ENCODE data around the gene TNFAIP6.
"Not testable (repeated sequence)": the region's sequence is repeated elsewhere in the genome, so short reads cannot be mapped to it uniquely, and the experiment has no call there.

Gene TNFAIP6

DNA sequence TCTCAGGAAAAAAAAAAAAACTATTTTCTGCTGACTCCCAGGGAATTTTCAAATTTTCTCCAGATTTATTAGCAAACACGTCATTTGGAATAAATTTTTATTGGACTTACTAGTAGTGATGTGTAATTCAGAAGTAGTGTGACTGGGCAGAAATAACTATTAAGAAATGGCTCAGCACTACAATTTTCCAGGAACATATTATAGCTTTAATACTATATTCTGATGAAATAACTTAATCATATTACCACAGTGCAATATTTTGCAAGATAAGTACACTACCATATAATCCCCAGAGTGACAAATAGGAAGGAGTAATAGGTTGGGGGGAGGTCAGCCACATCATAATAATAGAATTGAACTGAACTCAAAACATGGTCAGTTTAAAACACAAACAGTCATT lies 19.7 kb upstream of the TNFAIP6 start:
- no peak for DNase-seq (ENCODE audit: insufficient read length, low spot score)
- no peak for TF ChIP-seq POU2F2 (IDR thresholded peaks at IDR 0.05; ENCODE audit: low read depth, low read length)
- TF ChIP-seq PAX5 (IDR thresholded peaks at IDR 0.05; ENCODE audit: insufficient read depth, low read length, severe bottlenecking): no peak
- TF ChIP-seq SPI1 (IDR thresholded peaks at IDR 0.05; ENCODE audit: low read depth, low read length): no peak
- TF ChIP-seq POLR2A (IDR thresholded peaks at IDR 0.05; ENCODE audit: low read depth, low read length): no peak
- TF ChIP-seq POLR2AphosphoS5 (IDR thresholded peaks at IDR 0.05; ENCODE audit: low read depth, low read length): no peak
- TF ChIP-seq TAF1 (IDR thresholded peaks at IDR 0.05; ENCODE audit: low read depth, low read length): no peak
- FAIRE-seq: no peak

DNA sequence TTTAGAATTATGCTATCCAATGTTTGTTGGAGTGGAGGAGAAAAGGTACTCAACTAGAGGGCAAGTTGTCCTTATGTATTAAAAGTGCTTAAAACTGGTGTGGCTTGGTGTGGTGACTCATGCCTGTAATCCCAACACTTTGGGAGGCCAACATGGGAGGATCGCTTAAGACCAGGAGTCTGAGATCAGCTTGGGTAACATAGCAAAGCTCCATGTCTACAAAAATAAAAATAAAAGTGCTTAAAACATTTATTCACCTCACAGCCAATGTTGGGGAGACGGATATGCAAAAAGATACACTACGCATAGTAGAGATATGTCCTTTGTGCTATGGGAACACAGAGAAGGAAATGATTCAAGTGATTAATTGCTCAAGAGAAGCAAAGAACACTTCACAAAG lies 19.3 kb upstream of the TNFAIP6 start:
- no peak for FAIRE-seq
- TF ChIP-seq SPI1 (IDR thresholded peaks at IDR 0.05; ENCODE audit: low read depth, low read length) (no peak), POLR2A (IDR thresholded peaks at IDR 0.05; ENCODE audit: low read depth, low read length) (no peak), PAX5 (IDR thresholded peaks at IDR 0.05; ENCODE audit: insufficient read depth, low read length, severe bottlenecking) (no peak)
- DNase-seq (ENCODE audit: insufficient read length, low spot score): no peak

DNA sequence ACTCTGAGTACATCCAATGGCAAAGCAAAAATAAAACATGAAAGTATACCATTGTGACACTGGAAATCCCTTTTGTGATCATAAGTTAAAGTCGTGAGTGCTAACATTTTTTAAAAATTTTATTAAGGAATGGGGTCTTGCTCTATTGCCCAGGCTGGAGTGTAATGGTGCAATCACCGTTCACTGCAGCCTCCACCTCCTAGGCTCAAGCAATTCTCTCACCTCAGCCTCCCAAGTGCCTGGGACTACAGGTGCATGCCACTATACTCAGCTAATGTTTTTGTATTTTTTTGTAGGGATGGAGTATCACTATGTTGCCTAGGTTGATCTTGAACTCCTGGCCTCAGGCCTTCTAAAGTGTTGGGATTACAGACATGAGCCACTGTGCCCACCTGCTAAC lies 14.3 kb upstream of the TNFAIP6 start:
- DNase-seq (ENCODE audit: insufficient read length, low spot score): no peak
- no peak for FAIRE-seq
- no peak for TF ChIP-seq POLR2A (IDR thresholded peaks at IDR 0.05; ENCODE audit: low read depth, low read length)
- TF ChIP-seq PAX5 (IDR thresholded peaks at IDR 0.05; ENCODE audit: insufficient read depth, low read length, severe bottlenecking): no peak
- no peak for TF ChIP-seq POLR2AphosphoS5 (IDR thresholded peaks at IDR 0.05; ENCODE audit: low read depth, low read length)

DNA sequence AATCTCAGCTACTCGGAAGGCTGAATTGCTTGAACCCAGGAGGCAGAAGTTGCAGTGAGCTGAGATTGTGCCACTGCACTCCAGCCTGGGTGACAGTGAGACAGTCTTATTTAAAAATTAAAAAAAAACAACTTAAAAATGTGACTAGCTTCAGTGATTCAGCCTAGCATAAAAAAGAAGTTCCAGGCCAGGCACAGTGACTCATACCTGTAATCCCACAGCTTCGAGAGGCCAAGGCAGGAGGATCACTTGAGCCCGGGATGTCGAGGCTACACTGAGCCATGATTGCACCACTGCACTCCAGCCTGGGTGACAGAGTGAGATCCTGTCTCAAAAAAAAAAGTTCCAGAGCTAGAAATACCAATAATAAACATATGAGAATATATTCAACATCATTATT lies 13.2 kb upstream of the TNFAIP6 start:
- not testable (repeated sequence) for FAIRE-seq

DNA sequence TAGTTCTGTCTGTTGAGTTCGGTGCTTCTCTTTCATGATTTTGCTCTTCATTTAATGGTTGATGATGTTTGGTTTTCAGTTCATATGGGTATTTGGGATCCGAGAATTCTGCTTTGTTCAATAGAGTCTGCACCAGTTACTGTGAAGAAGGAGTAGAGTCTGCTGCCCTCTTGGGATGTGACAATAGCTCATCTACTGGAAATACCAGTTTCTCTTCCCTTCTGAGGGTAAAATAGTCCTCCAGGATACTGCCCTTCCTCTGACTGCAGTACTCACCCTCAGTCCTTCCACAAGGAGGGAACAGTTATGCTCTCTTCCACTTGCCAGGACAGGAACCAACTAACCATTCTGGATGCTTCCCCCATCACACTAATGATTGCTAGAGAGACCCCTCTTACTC lies 12.5 kb upstream of the TNFAIP6 start:
- FAIRE-seq: no peak
- no peak for TF ChIP-seq POLR2AphosphoS5 (IDR thresholded peaks at IDR 0.05; ENCODE audit: low read depth, low read length)
- TF ChIP-seq PAX5 (IDR thresholded peaks at IDR 0.05; ENCODE audit: insufficient read depth, low read length, severe bottlenecking): no peak
- TF ChIP-seq SPI1 (IDR thresholded peaks at IDR 0.05; ENCODE audit: low read depth, low read length): no peak
- TF ChIP-seq TAF1 (IDR thresholded peaks at IDR 0.05; ENCODE audit: low read depth, low read length): no peak
- no peak for TF ChIP-seq POU2F2 (IDR thresholded peaks at IDR 0.05; ENCODE audit: low read depth, low read length)
- TF ChIP-seq POLR2A (IDR thresholded peaks at IDR 0.05; ENCODE audit: low read depth, low read length): no peak
- DNase-seq (ENCODE audit: insufficient read length, low spot score): no peak

More for the DNA sequence above, 13.2 kb upstream of the TNFAIP6 start:
- DNase-seq (ENCODE audit: insufficient read length, low spot score): not testable (repeated sequence)

DNA sequence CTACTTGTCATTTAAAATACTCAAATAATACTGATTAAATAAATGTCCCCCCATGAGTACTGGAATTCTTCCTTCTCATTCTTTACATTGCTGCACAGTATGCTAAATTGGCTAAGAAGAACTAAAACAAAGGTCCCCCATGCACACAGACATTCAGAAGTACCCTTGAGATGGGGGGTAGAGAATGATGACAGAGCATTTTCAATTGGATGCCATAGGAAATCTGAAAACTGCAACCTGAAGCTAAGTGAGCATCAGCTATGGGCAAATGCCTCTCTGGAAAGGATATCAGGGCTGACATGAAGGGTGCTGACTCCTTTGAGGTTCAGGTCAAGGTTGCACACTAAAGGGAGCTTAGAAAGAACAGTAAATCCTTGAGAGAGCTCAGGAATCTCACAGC lies 10.1 kb upstream of the TNFAIP6 start:
- no peak for TF ChIP-seq POU2F2 (IDR thresholded peaks at IDR 0.05; ENCODE audit: low read depth, low read length)
- TF ChIP-seq TAF1 (IDR thresholded peaks at IDR 0.05; ENCODE audit: low read depth, low read length): no peak
- TF ChIP-seq POLR2AphosphoS5 (IDR thresholded peaks at IDR 0.05; ENCODE audit: low read depth, low read length): no peak
- no peak for TF ChIP-seq PAX5 (IDR thresholded peaks at IDR 0.05; ENCODE audit: insufficient read depth, low read length, severe bottlenecking)
- DNase-seq (ENCODE audit: insufficient read length, low spot score) (no peak), FAIRE-seq (no peak)

DNA sequence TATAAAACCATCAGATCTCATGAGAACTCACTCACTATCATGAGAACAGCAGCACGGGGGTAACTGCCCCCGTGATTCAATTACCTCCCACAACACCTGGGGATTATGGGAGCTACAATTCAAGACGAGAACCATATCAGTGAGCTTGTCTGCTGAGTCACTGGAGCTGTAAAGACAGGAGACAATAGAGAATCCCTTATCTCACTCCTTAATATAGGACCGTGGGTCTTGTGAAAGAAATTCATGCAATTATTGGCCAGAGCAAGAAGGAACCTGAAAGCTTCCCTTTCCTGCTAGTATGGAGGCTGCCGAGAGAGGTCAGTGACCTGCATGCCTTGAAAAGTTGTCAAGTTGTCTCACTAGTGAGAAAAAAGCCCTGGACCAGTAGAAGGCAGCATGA lies 9.5 kb upstream of the TNFAIP6 start:
- no peak for FAIRE-seq
- DNase-seq (ENCODE audit: insufficient read length, low spot score): no peak
- no peak for TF ChIP-seq TAF1 (IDR thresholded peaks at IDR 0.05; ENCODE audit: low read depth, low read length)
- TF ChIP-seq SPI1 (IDR thresholded peaks at IDR 0.05; ENCODE audit: low read depth, low read length): no peak

DNA sequence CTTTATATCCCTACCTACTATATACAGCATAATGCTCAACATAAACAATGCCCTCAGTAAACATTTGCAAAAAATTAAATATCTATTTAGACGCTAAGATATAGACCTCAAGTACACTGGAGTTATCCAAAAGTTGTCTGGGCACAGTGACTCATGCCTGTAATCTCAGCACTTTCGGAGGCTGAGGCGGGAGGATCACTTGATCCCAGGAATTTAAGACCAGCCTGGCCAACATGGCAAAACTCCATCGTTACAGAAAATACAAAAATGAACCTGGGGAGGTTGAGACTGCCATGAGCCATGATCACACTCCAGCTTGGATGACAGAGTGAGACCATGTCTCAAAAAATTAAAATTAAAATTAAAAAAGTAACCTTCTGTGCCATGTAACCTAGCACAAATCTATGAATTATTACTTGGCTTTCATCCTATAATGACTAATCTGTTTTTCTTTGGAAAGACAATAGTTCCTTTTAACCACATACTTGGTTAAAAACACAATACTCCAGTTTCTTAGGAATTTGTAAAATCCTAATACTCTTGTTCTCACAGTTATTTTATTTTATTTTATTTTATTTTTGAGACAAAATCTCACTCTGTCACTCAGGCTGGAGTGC lies 6.7 kb upstream of the TNFAIP6 start:
- no peak for DNase-seq (ENCODE audit: insufficient read length, low spot score)

DNA sequence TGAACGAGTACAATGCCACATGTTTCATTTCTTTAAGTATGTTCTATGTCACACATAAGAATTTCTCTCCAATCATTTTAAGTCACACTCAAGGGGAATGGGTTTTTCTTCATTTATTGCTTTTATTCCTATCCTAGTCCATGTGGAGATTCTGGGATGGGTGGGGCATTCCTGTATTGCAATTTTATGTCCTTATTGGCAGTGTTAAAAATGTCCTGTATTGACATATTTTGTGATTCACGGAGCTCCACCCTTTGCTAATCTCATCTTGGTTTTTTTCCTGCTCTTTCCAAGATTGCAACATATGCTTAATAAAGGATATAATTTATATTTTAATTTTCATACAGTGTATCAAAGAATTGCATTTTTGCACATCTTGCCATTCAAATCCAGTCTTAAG lies 3.4 kb upstream of the TNFAIP6 start:
- DNase-seq (ENCODE audit: insufficient read length, low spot score): no peak
- TF ChIP-seq SPI1 (IDR thresholded peaks at IDR 0.05; ENCODE audit: low read depth, low read length): no peak
- FAIRE-seq: no peak

More for the DNA sequence above, 6.7 kb upstream of the TNFAIP6 start:
- FAIRE-seq: no peak
- no peak for TF ChIP-seq SPI1 (IDR thresholded peaks at IDR 0.05; ENCODE audit: low read depth, low read length)
- TF ChIP-seq POLR2AphosphoS5 (IDR thresholded peaks at IDR 0.05; ENCODE audit: low read depth, low read length): no peak
- TF ChIP-seq PAX5 (IDR thresholded peaks at IDR 0.05; ENCODE audit: insufficient read depth, low read length, severe bottlenecking): no peak
- no peak for TF ChIP-seq TAF1 (IDR thresholded peaks at IDR 0.05; ENCODE audit: low read depth, low read length)
- TF ChIP-seq POU2F2 (IDR thresholded peaks at IDR 0.05; ENCODE audit: low read depth, low read length): no peak
- TF ChIP-seq POLR2A (IDR thresholded peaks at IDR 0.05; ENCODE audit: low read depth, low read length): no peak

DNA sequence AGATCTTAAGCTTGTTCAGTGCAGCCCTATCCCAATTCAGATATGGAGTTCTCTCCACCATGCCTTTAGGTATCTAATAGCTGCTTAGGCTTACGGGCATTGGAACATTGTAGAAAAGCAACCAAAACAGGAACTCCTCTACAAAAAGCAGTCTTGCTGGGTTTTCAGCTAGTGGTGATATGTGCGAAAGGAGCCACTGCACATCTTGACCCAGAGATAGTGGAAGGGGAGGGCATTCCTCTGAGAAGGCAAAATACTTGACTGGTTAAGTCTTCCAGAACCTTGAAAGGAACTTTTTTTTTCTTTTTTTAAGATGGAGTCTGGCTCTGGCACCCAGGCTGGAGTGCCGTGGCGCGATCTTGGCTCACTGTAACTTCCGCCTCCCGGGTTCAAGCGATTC lies 2.6 kb upstream of the TNFAIP6 start:
- FAIRE-seq (no peak), DNase-seq (ENCODE audit: insufficient read length, low spot score) (no peak)
- no peak for TF ChIP-seq SPI1 (IDR thresholded peaks at IDR 0.05; ENCODE audit: low read depth, low read length)
- TF ChIP-seq POLR2AphosphoS5 (IDR thresholded peaks at IDR 0.05; ENCODE audit: low read depth, low read length): no peak
- no peak for TF ChIP-seq POU2F2 (IDR thresholded peaks at IDR 0.05; ENCODE audit: low read depth, low read length)
- no peak for TF ChIP-seq POLR2A (IDR thresholded peaks at IDR 0.05; ENCODE audit: low read depth, low read length)
- TF ChIP-seq TAF1 (IDR thresholded peaks at IDR 0.05; ENCODE audit: low read depth, low read length): no peak
- no peak for TF ChIP-seq PAX5 (IDR thresholded peaks at IDR 0.05; ENCODE audit: insufficient read depth, low read length, severe bottlenecking)

DNA sequence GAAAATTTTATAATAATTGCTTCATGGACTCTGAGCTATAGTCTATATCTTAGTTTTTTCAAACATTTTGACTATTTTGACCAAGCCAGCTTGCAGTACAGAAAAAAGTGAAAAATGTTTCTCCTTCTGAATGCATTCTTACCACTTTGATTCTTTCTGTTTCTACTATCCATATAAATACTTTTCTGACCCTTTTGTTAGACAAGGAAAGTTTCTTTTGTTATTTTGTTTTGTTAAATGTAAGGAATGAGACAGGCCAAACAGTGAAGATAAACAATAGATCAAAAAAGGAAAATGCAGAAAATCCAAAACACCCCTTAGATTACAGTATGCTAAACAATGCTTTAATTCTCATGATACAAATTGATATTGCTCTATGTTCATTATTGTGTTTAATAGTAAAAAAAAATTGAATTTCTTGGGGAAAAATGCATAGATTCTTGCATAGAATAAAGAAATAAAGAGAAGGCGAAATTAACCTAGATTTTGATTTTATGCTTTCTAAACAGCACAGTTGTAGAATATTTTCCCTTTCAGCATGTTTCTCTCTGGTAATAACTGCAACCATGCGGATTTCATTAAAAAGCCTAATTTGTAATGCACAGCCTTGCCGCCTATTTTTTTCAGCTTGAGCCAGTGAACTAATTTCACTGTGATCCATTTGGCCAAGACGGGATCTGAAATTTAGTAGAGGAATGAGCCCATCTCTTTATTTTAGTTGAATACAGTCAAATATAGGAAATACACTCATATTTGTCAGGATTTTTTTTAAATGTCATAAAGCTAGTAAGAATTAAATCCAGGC lies 976 bp downstream of the TNFAIP6 start:
- FAIRE-seq: no peak

More for the DNA sequence above, 976 bp downstream of the TNFAIP6 start:
- DNase-seq (ENCODE audit: insufficient read length, low spot score): no peak
- TF ChIP-seq PAX5 (IDR thresholded peaks at IDR 0.05; ENCODE audit: insufficient read depth, low read length, severe bottlenecking): no peak
- no peak for TF ChIP-seq SPI1 (IDR thresholded peaks at IDR 0.05; ENCODE audit: low read depth, low read length)
- no peak for TF ChIP-seq POU2F2 (IDR thresholded peaks at IDR 0.05; ENCODE audit: low read depth, low read length)
- no peak for TF ChIP-seq POLR2A (IDR thresholded peaks at IDR 0.05; ENCODE audit: low read depth, low read length)
- TF ChIP-seq POLR2AphosphoS5 (IDR thresholded peaks at IDR 0.05; ENCODE audit: low read depth, low read length): no peak
- no peak for TF ChIP-seq TAF1 (IDR thresholded peaks at IDR 0.05; ENCODE audit: low read depth, low read length)
